H9 (cell line): ENCODE measurements around the gene GLB1L3. TPM values are rescaled to one million over a fixed set of nuclear protein-coding genes. Genes with fewer than 3 reads are reported as not detected.
A peak's percentile ranks its signal among the peaks of the same experiment; 100 is the strongest.

Experiments used
- DNase-seq: peaks from one replicate; pipeline ENCODE4 v3.0.0-alpha.2; 2017
- H2AFZ ChIP-seq: one replicate; pipeline ENCODE4 v1.6.1; 2013; ENCODE audit warnings: mild to moderate bottlenecking, low read length, control low read depth, moderate library complexity
- H2AK5ac ChIP-seq: 2 replicates; pipeline ENCODE4 v1.6.1; 2013; ENCODE audit warnings: low read length, control low read depth, mixed read lengths; ENCODE audit not compliant: insufficient read length
- H2BK120ac ChIP-seq: one replicate; pipeline ENCODE4 v1.6.1; 2013; ENCODE audit warnings: low read depth, mild to moderate bottlenecking, low read length, control low read depth, inconsistent platforms; ENCODE audit not compliant: poor library complexity, severe bottlenecking
- H2BK12ac ChIP-seq: 2 replicates; pipeline ENCODE4 v1.6.1; 2013; ENCODE audit warnings: low read length, control low read depth, mixed read lengths, low read depth; ENCODE audit not compliant: insufficient read length
- H2BK15ac ChIP-seq: 2 replicates; pipeline ENCODE4 v1.6.1; 2013; ENCODE audit warnings: low read depth, low read length, control low read depth
- H2BK20ac ChIP-seq: one replicate; pipeline ENCODE4 v1.6.1; 2013; ENCODE audit warnings: low read depth, mild to moderate bottlenecking, low read length, control low read depth, inconsistent platforms; ENCODE audit not compliant: poor library complexity, severe bottlenecking
- H2BK5ac ChIP-seq: 2 replicates; pipeline ENCODE4 v1.6.1; 2013; ENCODE audit warnings: low read length, control low read depth, mixed read lengths; ENCODE audit not compliant: insufficient read length
- H3K14ac ChIP-seq: 2 replicates; pipeline ENCODE4 v1.6.1; 2013; ENCODE audit warnings: low read length, control low read depth; ENCODE audit not compliant: insufficient read depth
- H3K18ac ChIP-seq: 2 replicates; pipeline ENCODE4 v1.6.1; 2013; ENCODE audit warnings: low read depth, mild to moderate bottlenecking, mixed read lengths, low read length, control low read depth; ENCODE audit not compliant: insufficient read length
- H3K23ac ChIP-seq: 2 replicates; pipeline ENCODE4 v1.6.1; 2013; ENCODE audit warnings: low read length, control low read depth, mixed read lengths, low read depth; ENCODE audit not compliant: insufficient read length
- H3K23me2 ChIP-seq: 2 replicates; pipeline ENCODE4 v1.6.1; 2013; ENCODE audit warnings: low read depth, mild to moderate bottlenecking, mixed read lengths, low read length, control low read depth; ENCODE audit not compliant: insufficient read length, poor library complexity, severe bottlenecking
- H3K27ac ChIP-seq: 2 replicates; pipeline ENCODE4 v1.5.1; 2013; ENCODE audit warnings: low read length, control low read depth, mixed read lengths, low read depth; ENCODE audit not compliant: insufficient read length
- H3K27me3 ChIP-seq: 2 replicates; pipeline ENCODE4 v1.6.1; 2013; ENCODE audit warnings: low read length, control low read depth, inconsistent platforms; ENCODE audit not compliant: insufficient read depth
- H3K4ac ChIP-seq: 2 replicates; pipeline ENCODE4 v1.6.1; 2013; ENCODE audit warnings: low read depth, mild to moderate bottlenecking, control low read depth, inconsistent platforms, low read length, moderate library complexity
- H3K4me1 ChIP-seq: 2 replicates; pipeline ENCODE4 v1.6.1; 2013; ENCODE audit warnings: low read length, control low read depth, inconsistent platforms; ENCODE audit not compliant: insufficient read depth
- H3K4me2 ChIP-seq: 2 replicates; pipeline ENCODE4 v1.6.1; 2013; ENCODE audit warnings: low read length, control low read depth, mixed read lengths; ENCODE audit not compliant: insufficient read length, insufficient read depth
- H3K56ac ChIP-seq: 2 replicates; pipeline ENCODE4 v1.6.1; 2013; ENCODE audit warnings: low read depth, mild to moderate bottlenecking, mixed read lengths, low read length, control low read depth; ENCODE audit not compliant: insufficient read length
- H3K79me1 ChIP-seq: 2 replicates; pipeline ENCODE4 v1.6.1; 2013; ENCODE audit warnings: low read depth, mild to moderate bottlenecking, moderate library complexity, low read length, control low read depth, inconsistent platforms; ENCODE audit not compliant: insufficient read depth, poor library complexity, severe bottlenecking
- H3K79me2 ChIP-seq: 2 replicates; pipeline ENCODE4 v1.6.1; 2013; ENCODE audit warnings: low read length, control low read depth, inconsistent platforms; ENCODE audit not compliant: insufficient read depth
- H3K9ac ChIP-seq: 2 replicates; pipeline ENCODE4 v1.6.1; 2013; ENCODE audit warnings: low read length, control low read depth, mixed read lengths; ENCODE audit not compliant: insufficient read length; ENCODE audit errors: extremely low read depth
- H3K9me3 ChIP-seq: one replicate; pipeline ENCODE4 v1.6.1; 2013; ENCODE audit warnings: low read depth, low read length, inconsistent platforms; ENCODE audit not compliant: control insufficient read depth
- H3T11ph ChIP-seq: one replicate; pipeline ENCODE4 v1.6.1; 2013; ENCODE audit warnings: mild to moderate bottlenecking, low read length, control low read depth, inconsistent platforms
- H4K20me1 ChIP-seq: one replicate; pipeline ENCODE4 v1.6.1; 2013; ENCODE audit not compliant: control insufficient read depth, insufficient read length, insufficient read depth
- H4K5ac ChIP-seq: 2 replicates; pipeline ENCODE4 v1.6.1; 2013; ENCODE audit warnings: low read depth, mild to moderate bottlenecking, mixed read lengths, low read length, control low read depth; ENCODE audit not compliant: insufficient read length
- H4K8ac ChIP-seq: replicated peaks from 2 replicates; pipeline ENCODE4 v1.6.1; 2013; ENCODE audit warnings: low read length, control low read depth, mixed read lengths, low read depth; ENCODE audit not compliant: insufficient read length
- H4K91ac ChIP-seq: 2 replicates; pipeline ENCODE4 v1.6.1; 2013; ENCODE audit warnings: low read depth, mild to moderate bottlenecking, moderate library complexity, mixed read lengths, low read length, control low read depth; ENCODE audit not compliant: insufficient read length
- H3K27ac Mint-ChIP-seq, 3 experiments: 2 replicates in 2 of 3; 3 replicates in 1 of 3; pipeline ENCODE4 v1.8.0; 2020 to 2021; ENCODE audit warnings: mixed read lengths in 3 of 3, mild to moderate bottlenecking in 1 of 3, moderate library complexity in 1 of 3
- H3K27me3 Mint-ChIP-seq: 2 replicates; pipeline ENCODE4 v1.8.0; 2021; ENCODE audit warnings: low read depth, mild to moderate bottlenecking, moderate library complexity, mixed read lengths
- H3K36me3 Mint-ChIP-seq, 3 experiments: 2 replicates in 2 of 3; 3 replicates in 1 of 3; pipeline ENCODE4 v1.8.0; 2020 to 2021; ENCODE audit warnings: low read depth in 3 of 3, mixed read lengths in 3 of 3; ENCODE audit not compliant: insufficient read depth in 1 of 3
- H3K4me1 Mint-ChIP-seq, 2 experiments: 2 replicates each; pipeline ENCODE4 v1.8.0; 2020; ENCODE audit warnings: mixed read lengths in 2 of 2
- H3K4me3 Mint-ChIP-seq, 2 experiments: 2 replicates in 1 of 2; 3 replicates in 1 of 2; pipeline ENCODE4 v1.8.0; 2020 to 2021; ENCODE audit warnings: mild to moderate bottlenecking in 2 of 2, mixed read lengths in 2 of 2, moderate library complexity in 1 of 2
- H3K9me3 Mint-ChIP-seq, 2 experiments: 2 replicates in 1 of 2; 3 replicates in 1 of 2; pipeline ENCODE4 v1.8.0; 2020; ENCODE audit warnings: mild to moderate bottlenecking in 2 of 2, mixed read lengths in 2 of 2, moderate library complexity in 1 of 2
- WGBS: extraction: QIAGEN DNeasy Blood & Tissue Kit; methylation state at CpG from one replicate; pipeline ENCODE4 v1.1.7; 2013; ENCODE audit warnings: missing lambda C conversion rate, low lambda C conversion rate, mixed read lengths; ENCODE audit not compliant: insufficient read length; ENCODE audit errors: extremely low coverage; 5-methylcytosine and 5-hydroxymethylcytosine counted together
- total RNA-seq: library from RNA; stranded (reverse); gene quantifications from 2 replicates; pipeline ENCODE4 v1.2.1, GENCODE V29; 2021
- TF ChIP-seq, protein P1 (sequence below): fragments of 200-600 bp; sonication (generic); conservative IDR thresholded peaks from 3 replicates; pipeline ENCODE4 v1.8.0; 2021; ENCODE audit warnings: antibody characterized with exemption, mild to moderate bottlenecking

Gene GLB1L3
- total RNA-seq, 1 experiment from 2014 or later = 11.2 TPM

DNA sequence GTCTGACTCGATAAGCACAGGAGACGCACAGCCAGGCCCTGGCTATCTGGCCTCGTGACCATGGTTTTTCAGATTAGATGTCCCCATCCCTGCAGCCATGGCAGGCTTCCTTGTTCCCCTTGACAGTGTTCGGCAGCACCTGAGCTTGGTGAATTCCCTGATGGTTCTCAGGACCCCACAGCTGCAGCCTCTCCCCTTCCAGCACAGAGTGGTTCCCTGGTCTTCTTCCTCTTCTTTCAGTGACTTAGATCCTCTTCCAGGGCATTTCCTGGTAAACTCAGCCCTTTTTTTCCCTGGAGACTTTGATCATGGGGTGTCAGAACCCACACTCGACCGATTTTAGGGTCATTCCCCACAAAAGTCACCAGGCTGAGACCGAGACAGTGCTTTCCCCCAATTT is 14.5 kb downstream of the GLB1L3 start:
- Histone ChIP-seq H4K20me1 (no peaks in the 10 kb centered on the region), H4K91ac (no peak overlapping the region), H3K4me2 (no peak overlapping the region), H2AK5ac (no peak overlapping the region), H2BK20ac (no peak overlapping the region), H3T11ph (no peak overlapping the region), H3K23ac (no peak overlapping the region), H4K5ac (no peak overlapping the region), H3K27me3 (no peaks in the 10 kb centered on the region), H3K23me2 (no peaks in the 10 kb centered on the region), H3K27ac (no peak overlapping the region), H3K18ac (no peak overlapping the region), H4K8ac (no peak overlapping the region), H2BK12ac (no peak overlapping the region), H3K14ac (no peak overlapping the region), H2AFZ (no peak overlapping the region), H2BK5ac (no peak overlapping the region), H3K4ac (no peak overlapping the region), H2BK15ac (no peak overlapping the region), H2BK120ac (no peak overlapping the region), H3K9ac (no peak overlapping the region), H3K9me3 (no peaks in the 10 kb centered on the region), H3K4me1 (no peaks in the 10 kb centered on the region), H3K56ac (no peak overlapping the region), H3K79me2 (no peaks in the 10 kb centered on the region), H3K79me1 (no peaks in the 10 kb centered on the region)
- Mint-ChIP-seq H3K27me3 (no peaks in the 10 kb centered on the region), H3K27ac (peak overlapping the region in 2 of 3 experiments; percentile 73 to 92; a peak in 4 of 7 replicates), H3K36me3 (peaks cover 13 to 37% (median 23%) of the 10 kb centered on the region in 3 experiments), H3K4me3 (no peak overlapping the region), H3K9me3 (no peaks in the 10 kb centered on the region; a peak in 1 of 5 replicates), H3K4me1 (peaks cover 12 to 14% of the 10 kb centered on the region in 2 experiments)
- TF ChIP-seq, protein P1, sequence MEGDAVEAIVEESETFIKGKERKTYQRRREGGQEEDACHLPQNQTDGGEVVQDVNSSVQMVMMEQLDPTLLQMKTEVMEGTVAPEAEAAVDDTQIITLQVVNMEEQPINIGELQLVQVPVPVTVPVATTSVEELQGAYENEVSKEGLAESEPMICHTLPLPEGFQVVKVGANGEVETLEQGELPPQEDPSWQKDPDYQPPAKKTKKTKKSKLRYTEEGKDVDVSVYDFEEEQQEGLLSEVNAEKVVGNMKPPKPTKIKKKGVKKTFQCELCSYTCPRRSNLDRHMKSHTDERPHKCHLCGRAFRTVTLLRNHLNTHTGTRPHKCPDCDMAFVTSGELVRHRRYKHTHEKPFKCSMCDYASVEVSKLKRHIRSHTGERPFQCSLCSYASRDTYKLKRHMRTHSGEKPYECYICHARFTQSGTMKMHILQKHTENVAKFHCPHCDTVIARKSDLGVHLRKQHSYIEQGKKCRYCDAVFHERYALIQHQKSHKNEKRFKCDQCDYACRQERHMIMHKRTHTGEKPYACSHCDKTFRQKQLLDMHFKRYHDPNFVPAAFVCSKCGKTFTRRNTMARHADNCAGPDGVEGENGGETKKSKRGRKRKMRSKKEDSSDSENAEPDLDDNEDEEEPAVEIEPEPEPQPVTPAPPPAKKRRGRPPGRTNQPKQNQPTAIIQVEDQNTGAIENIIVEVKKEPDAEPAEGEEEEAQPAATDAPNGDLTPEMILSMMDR = no peak
- WGBS = no CpG with 5 or more reads among the region's 7 CpGs
- no peak for DNase-seq
